Measurements from ENCODE around the gene CAMTA1. TPM values are rescaled to one million over a fixed set of nuclear protein-coding genes. Genes with fewer than 3 reads are reported as not detected.
"Not testable (repeated sequence)": the region's sequence is repeated elsewhere in the genome, so short reads cannot be mapped to it uniquely, and the experiment has no call there.

CAMTA1 gene
- total and polyA plus RNA-seq, 4 donors, result 18.0 to 93.5 (median 35.8) TPM

- WGBS, result 74% methylated on average over 7 of the region's 7 CpGs
- not testable (repeated sequence) for H3K27me3 ChIP-seq (ENCODE audit: control insufficient read depth in 4 of 4, insufficient read depth in 4 of 4, low read length in 3 of 4); H3K9me3 ChIP-seq (ENCODE audit: control insufficient read depth in 4 of 4, low read length in 3 of 4); H3K4me1 ChIP-seq (ENCODE audit: control insufficient read depth in 4 of 4, insufficient read depth in 4 of 4, low read length in 3 of 4); H3K27ac ChIP-seq (ENCODE audit: low read depth in 1 of 2, low read length in 2 of 2); H3K9ac ChIP-seq (ENCODE audit: low read depth in 1 of 2, low read length in 2 of 2); H3K36me3 ChIP-seq (ENCODE audit: control insufficient read depth in 4 of 4, insufficient read depth in 3 of 4, low read depth in 1 of 4, low read length in 3 of 4); DNase-seq (ENCODE audit: low spot score); H3K4me3 ChIP-seq (ENCODE audit: low read depth in 1 of 3, low read length in 3 of 3)
These were observed 42.5 kb upstream of the CAMTA1 start for GRCh38 chr1:6742676-6743188.

- Histone ChIP-seq H3K36me3 (ENCODE audit: control insufficient read depth in 4 of 4, insufficient read depth in 3 of 4, low read depth in 1 of 4, low read length in 3 of 4) (no peaks in the 10 kb centered on the region), H3K9me3 (ENCODE audit: control insufficient read depth in 4 of 4, low read length in 3 of 4) (no peaks in the 10 kb centered on the region), H3K4me1 (ENCODE audit: control insufficient read depth in 4 of 4, insufficient read depth in 4 of 4, low read length in 3 of 4) (peaks cover 0 to 6% (median 0%) of the 10 kb centered on the region in 4 donors), H3K27ac (ENCODE audit: low read depth in 1 of 2, low read length in 2 of 2) (peak overlapping the region in 1 of 2 donors; percentile 5), H3K9ac (ENCODE audit: low read depth in 1 of 2, low read length in 2 of 2) (no peak overlapping the region), H3K27me3 (ENCODE audit: control insufficient read depth in 4 of 4, insufficient read depth in 4 of 4, low read length in 3 of 4) (no peaks in the 10 kb centered on the region), H3K4me3 (ENCODE audit: low read depth in 1 of 3, low read length in 3 of 3) (no peak overlapping the region)
- no peak for TF ChIP-seq ZBTB33 (IDR thresholded peaks at IDR 0.05)
- TF ChIP-seq HNF4A (conservative IDR thresholded peaks at IDR 0.05), result no peak
- TF ChIP-seq ATF3 (IDR thresholded peaks at IDR 0.05), result no peak
- TF ChIP-seq NR2F2 (IDR thresholded peaks at IDR 0.05), result no peak
- no peak for TF ChIP-seq FOXA1 (IDR thresholded peaks at IDR 0.05)
- no peak for TF ChIP-seq MAX (IDR thresholded peaks at IDR 0.05)
- TF ChIP-seq JUND (IDR thresholded peaks at IDR 0.05), result no peak
- DNase-seq (ENCODE audit: low spot score), result no peak
- WGBS, result 66% methylated on average over 20 of the region's 20 CpGs
These were observed 41.8 kb upstream of the CAMTA1 start for GRCh38 chr1:6743189-6744101.

- Histone ChIP-seq H3K4me3 (ENCODE audit: low read depth in 1 of 3, low read length in 3 of 3) (no peak overlapping the region), H3K9me3 (ENCODE audit: control insufficient read depth in 4 of 4, low read length in 3 of 4) (no peaks in the 10 kb centered on the region), H3K9ac (ENCODE audit: low read depth in 1 of 2, low read length in 2 of 2) (no peak overlapping the region), H3K27me3 (ENCODE audit: control insufficient read depth in 4 of 4, insufficient read depth in 4 of 4, low read length in 3 of 4) (no peaks in the 10 kb centered on the region), H3K27ac (ENCODE audit: low read depth in 1 of 2, low read length in 2 of 2) (no peak overlapping the region), H3K36me3 (ENCODE audit: control insufficient read depth in 4 of 4, insufficient read depth in 3 of 4, low read depth in 1 of 4, low read length in 3 of 4) (no peaks in the 10 kb centered on the region), H3K4me1 (ENCODE audit: control insufficient read depth in 4 of 4, insufficient read depth in 4 of 4, low read length in 3 of 4) (peaks cover 0 to 6% (median 0%) of the 10 kb centered on the region in 4 donors)
- no peak for DNase-seq (ENCODE audit: low spot score)
- no peak for TF ChIP-seq REST (IDR thresholded peaks at IDR 0.05)
- no peak for TF ChIP-seq HNF4G (IDR thresholded peaks at IDR 0.05)
- TF ChIP-seq RAD21 (IDR thresholded peaks at IDR 0.05), result no peak
- TF ChIP-seq YY1 (IDR thresholded peaks at IDR 0.05), result no peak
- no peak for TF ChIP-seq CTCF (IDR thresholded peaks at IDR 0.05; ENCODE audit: low read depth, low read length, missing input control)
- TF ChIP-seq RXRA (IDR thresholded peaks at IDR 0.05), result no peak
- TF ChIP-seq JUND (IDR thresholded peaks at IDR 0.05), result no peak
- 88% methylated on average over 5 of the region's 5 CpGs for WGBS
These were observed 40.2 kb upstream of the CAMTA1 start for GRCh38 chr1:6745073-6745472.

All from liver (tissue), 9 donors.